EH (cell line): ENCODE data around the gene AP2M1.
A peak's percentile ranks its signal among the peaks of the same experiment; 100 is the strongest.

Source experiments
- DNase-seq: peaks from one replicate; pipeline ENCODE4 v3.0.0-alpha.2; 2015; ENCODE audit warnings: low read depth

Gene AP2M1

GRCh38 chr3:184174646-184175492 lies at the start of gene AP2M1:
TSS of gene AP2M1 (plus strand) at chr3:184174855. CDS start at chr3:184176994, 2,139 bp downstream.
- DNase-seq = peak; percentile 100

DNA sequence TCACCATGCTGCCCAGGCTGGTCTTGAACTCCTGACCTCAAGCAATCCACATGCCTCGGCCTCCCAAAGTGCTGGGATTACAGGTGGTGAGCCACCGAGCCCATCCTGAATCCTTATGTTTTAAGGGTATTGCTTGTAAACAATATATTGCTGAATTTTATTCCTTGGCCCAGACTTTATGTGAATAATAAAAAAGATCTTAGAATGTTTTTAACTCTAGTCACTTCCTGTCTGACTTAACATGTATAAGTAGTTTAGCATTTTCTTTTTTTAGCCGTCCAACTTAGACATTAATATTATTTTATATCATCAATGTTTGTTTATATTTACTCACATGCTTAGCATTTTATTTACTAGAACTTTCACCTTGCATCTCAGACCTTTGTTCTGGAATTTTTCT lies 48.6 kb upstream of the AP2M1 start:
- peak; percentile 33 for DNase-seq

DNA sequence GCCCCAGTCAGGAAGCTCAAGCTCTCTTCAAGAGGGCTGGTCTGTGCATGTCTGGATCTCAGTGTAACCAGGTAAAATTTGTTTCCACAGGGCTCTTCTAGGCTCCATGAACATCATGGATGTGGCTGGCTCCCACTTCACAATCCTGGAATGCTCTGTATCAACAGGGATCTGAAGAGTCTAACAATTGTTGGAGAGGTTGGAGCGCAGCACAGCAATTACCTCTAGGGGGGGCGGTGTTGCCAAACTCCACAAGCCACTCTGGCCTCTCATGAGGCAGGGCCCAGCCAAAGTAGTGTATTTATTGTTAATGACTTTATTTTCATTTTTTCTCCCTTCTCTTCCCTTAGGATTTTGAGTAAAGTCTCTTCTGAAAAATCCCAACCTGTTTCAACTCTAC lies 45.6 kb upstream of the AP2M1 start:
- DNase-seq = peak; percentile 67

- DNase-seq = no peak
Measured at GRCh38 chr3:184132945-184133344, 41.7 kb upstream of the AP2M1 start.

- peak; percentile 87 for DNase-seq
Measured at GRCh38 chr3:184133840-184134745, 40.6 kb upstream of the AP2M1 start.

DNA sequence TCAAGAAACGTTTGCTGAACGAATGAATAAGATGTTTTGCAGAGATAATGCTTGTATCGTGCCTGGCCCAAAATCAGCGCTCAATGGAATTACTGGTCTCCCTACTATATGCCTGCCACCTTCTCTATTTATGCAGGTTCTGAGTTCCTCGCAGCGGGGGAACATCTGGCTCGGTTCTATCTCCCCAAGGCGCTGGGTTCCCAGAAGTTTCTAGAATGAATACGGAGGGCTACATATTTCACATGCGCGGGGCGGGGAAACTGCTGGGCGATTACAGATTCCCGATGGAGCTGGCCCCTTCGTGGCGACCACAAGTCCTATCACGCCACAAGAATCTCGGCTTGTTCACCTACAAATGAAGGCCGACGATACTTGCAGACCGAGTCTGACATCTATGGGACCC lies 39.9 kb upstream of the AP2M1 start:
- DNase-seq = no peak

- peak; percentile 95 for DNase-seq
Measured at GRCh38 chr3:184135149-184135910, 39.3 kb upstream of the AP2M1 start, which contains the start of gene EIF2B5. TSS of gene EIF2B5 (plus strand) at chr3:184135358. CDS start at chr3:184135386, 28 bp downstream.

- DNase-seq = no peak
Measured at GRCh38 chr3:184135911-184136260, 38.8 kb upstream of the AP2M1 start.

GRCh38 chr3:184140436-184140835 lies 34.2 kb upstream of the AP2M1 start:
- no peak for DNase-seq

- no peak for DNase-seq
Measured at GRCh38 chr3:184142199-184142598, 32.5 kb upstream of the AP2M1 start.

GRCh38 chr3:184143327-184143726 lies 31.3 kb upstream of the AP2M1 start:
- DNase-seq = no peak

- DNase-seq = no peak
Measured at GRCh38 chr3:184144505-184144904, 30.1 kb upstream of the AP2M1 start.

- peak; percentile 57 for DNase-seq
Measured at GRCh38 chr3:184145111-184145524, 29.5 kb upstream of the AP2M1 start.

GRCh38 chr3:184145751-184146270 lies 28.8 kb upstream of the AP2M1 start:
- DNase-seq = no peak

GRCh38 chr3:184148076-184148475 lies 26.6 kb upstream of the AP2M1 start:
- DNase-seq = no peak

GRCh38 chr3:184149123-184149522 lies 25.5 kb upstream of the AP2M1 start:
- DNase-seq = no peak

DNA sequence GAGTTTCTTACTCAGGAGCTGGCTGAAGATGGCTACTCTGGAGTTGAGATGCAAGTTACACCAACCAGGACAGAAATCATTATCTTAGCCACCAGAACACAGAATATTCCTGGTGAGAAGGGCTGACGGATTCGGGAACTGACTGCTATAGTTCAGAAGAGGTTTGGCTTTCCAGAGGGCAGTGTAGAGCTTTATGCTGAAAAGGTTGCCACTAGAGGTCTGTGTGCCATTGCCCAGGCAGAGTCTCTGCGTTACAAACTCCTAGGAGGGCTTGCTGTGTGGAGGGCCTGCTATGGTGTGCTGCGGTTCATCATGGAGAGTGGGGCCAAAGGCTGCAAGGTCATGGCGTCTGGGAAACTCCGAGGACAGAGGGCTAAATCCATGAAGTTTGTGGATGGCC lies 24.9 kb upstream of the AP2M1 start:
- peak; percentile 55 for DNase-seq

GRCh38 chr3:184154885-184155643 lies 19.6 kb upstream of the AP2M1 start, which contains the start of gene DVL3:
TSS of gene DVL3 (plus strand) at chr3:184155377. CDS start at chr3:184155636, 259 bp downstream.
- DNase-seq = peak; percentile 79

- DNase-seq = peak; percentile 31
Measured at GRCh38 chr3:184155644-184156521, 18.8 kb upstream of the AP2M1 start.

DNA sequence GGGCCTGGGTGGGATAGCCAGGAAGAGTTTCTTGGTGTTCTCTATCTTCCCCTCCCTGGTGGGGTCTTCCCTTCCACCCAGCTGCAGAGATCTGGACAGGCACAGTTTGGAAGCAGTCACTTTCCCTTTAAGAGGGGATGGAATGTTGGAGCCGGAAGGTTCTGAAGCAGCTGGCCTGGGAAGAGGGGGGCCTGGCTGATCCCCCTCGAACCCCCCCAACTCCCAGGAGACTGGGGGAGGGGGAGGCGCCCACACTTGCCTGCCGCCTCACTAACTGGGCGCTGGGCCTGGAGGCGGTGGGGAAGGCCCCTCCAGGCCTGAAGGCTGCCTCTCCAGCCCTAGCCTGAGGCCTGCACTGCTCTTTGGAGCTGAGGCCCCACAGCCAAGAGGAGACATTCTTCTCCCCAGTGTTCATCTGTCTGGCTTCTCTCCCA lies 18.1 kb upstream of the AP2M1 start:
- DNase-seq = peak; percentile 71
